HepG2 (cell line): ENCODE results near the gene NT5C. TPM values are rescaled to one million over a fixed set of nuclear protein-coding genes. Genes with fewer than 3 reads are reported as not detected.

ENCODE experiments used
- ATAC-seq: fragments of 200-7000 bp; cut with Tn5 transposase; 3 replicates; pipeline ENCODE4 v1.9.1; 2020; ENCODE audit warnings: mild to moderate bottlenecking, moderate library complexity
- BruUV-seq: library from RNA; stranded (reverse); fragments of 400-500 nt; replicated peaks from 2 replicates; lab custom pipeline; 2021; lab: Mats Ljungman, UMichigan
- CTCF ChIA-PET: fragments of 300-600 bp; formaldehyde crosslinking; extraction: SDS; loops from one replicate; lab custom pipeline; 2021; ENCODE audit warnings: low total read pairs, inconsistent platforms, low intra/inter-chr PET ratio; lab: Yijun Ruan, JAX
- POLR2A ChIA-PET: fragments of 350-600 bp; sonication (Branson Sonifier 250); formaldehyde crosslinking; loops from one replicate; lab custom pipeline; 2020; ENCODE audit warnings: antibody characterized with exemption, inconsistent platforms; lab: Yijun Ruan, JAX
- DNase-seq: peaks from one replicate; pipeline ENCODE4 v3.0.0-alpha.2; 2015; ENCODE audit warnings: low spot score
- FAIRE-seq: peaks from 3 replicates; lab custom pipeline; 2011; peaks lifted over from hg19 to GRCh38; lab: Jason Lieb, UNC
- H2AFZ ChIP-seq: one replicate; pipeline ENCODE4 v1.6.1; 2011; ENCODE audit warnings: low read length, inconsistent platforms
- H3K27ac ChIP-seq: fragments of 300-600 bp; 3 replicates; pipeline ENCODE4 v1.8.0; 2011; ENCODE audit warnings: mixed run types, mild to moderate bottlenecking, mixed read lengths, low read length, inconsistent platforms; ENCODE audit not compliant: insufficient read depth; ENCODE audit errors: extremely low read length
- H3K27me3 ChIP-seq, 2 experiments: fragments of 200-600 bp in 1 of 2; 2 replicates in 1 of 2; 3 replicates in 1 of 2; pipeline versions ENCODE4 v1.6.0 to v1.8.0; 2011; ENCODE audit warnings: low read length in 2 of 2, mild to moderate bottlenecking in 2 of 2, moderate library complexity in 2 of 2, inconsistent platforms in 1 of 2; ENCODE audit not compliant: insufficient read depth in 2 of 2, control insufficient read depth in 1 of 2
- H3K36me3 ChIP-seq, 2 experiments: fragments of 200-600 bp in 1 of 2; replicated peaks in 1 of 2; 2 replicates in 1 of 2; 3 replicates in 1 of 2; pipeline versions ENCODE4 v1.5.1 to v1.8.0; 2011; ENCODE audit warnings: low read length in 2 of 2, inconsistent platforms in 1 of 2; ENCODE audit not compliant: insufficient read depth in 2 of 2, control insufficient read depth in 1 of 2
- H3K4me1 ChIP-seq: 2 replicates; pipeline ENCODE4 v1.5.1; 2012; ENCODE audit warnings: low read length, inconsistent platforms; ENCODE audit not compliant: insufficient read depth
- H3K4me2 ChIP-seq: 2 replicates; pipeline ENCODE4 v1.6.0; 2011; ENCODE audit warnings: low read depth, low read length, inconsistent platforms
- H3K4me3 ChIP-seq, 3 experiments: fragments of 200-600 bp in 1 of 3; sonication (generic), shearing (Covaris generic) in 1 of 3; replicated peaks in 1 of 3; 2 replicates each; pipeline ENCODE4 v1.5.1; 2011 to 2016; ENCODE audit warnings: low read length in 3 of 3, inconsistent platforms in 2 of 3, low read depth in 2 of 3, mild to moderate bottlenecking in 2 of 3, control low read depth in 1 of 3, mixed read lengths in 1 of 3; ENCODE audit not compliant: insufficient read depth in 1 of 3
- H3K79me2 ChIP-seq: one replicate; pipeline ENCODE4 v1.6.1; 2011; ENCODE audit warnings: low read length, inconsistent platforms; ENCODE audit not compliant: insufficient read depth
- H3K9ac ChIP-seq: 2 replicates; pipeline ENCODE4 v1.6.0; 2011; ENCODE audit warnings: mild to moderate bottlenecking, low read depth, low read length, inconsistent platforms; ENCODE audit not compliant: insufficient read depth
- H3K9me3 ChIP-seq: 2 replicates; pipeline ENCODE4 v1.5.1; 2012; ENCODE audit warnings: mild to moderate bottlenecking, low read length
- H4K20me1 ChIP-seq: 2 replicates; pipeline ENCODE4 v1.6.0; 2011; ENCODE audit warnings: inconsistent platforms, mild to moderate bottlenecking, low read length, moderate library complexity; ENCODE audit not compliant: insufficient read depth
- BORCS8-MEF2B ChIP-seq: sonication (generic); formaldehyde crosslinking; IDR thresholded peaks from 2 replicates; pipeline ENCODE4 v1.8.0; 2022; ENCODE audit warnings: mild to moderate bottlenecking, missing genetic modification reagents
- CBX5 ChIP-seq: sonication (generic); formaldehyde crosslinking; IDR thresholded peaks from 2 replicates; pipeline ENCODE4 v1.4.0; 2020; ENCODE audit warnings: missing genetic modification reagents, borderline replicate concordance
- HOXA9 ChIP-seq: sonication (generic); formaldehyde crosslinking; IDR thresholded peaks from 2 replicates; pipeline ENCODE4 v1.8.1; 2022; ENCODE audit warnings: missing genetic modification reagents, mild to moderate bottlenecking, moderate library complexity, borderline replicate concordance
- PBX3 ChIP-seq: sonication (generic); formaldehyde crosslinking; IDR thresholded peaks from 2 replicates; pipeline ENCODE4 v1.8.1; 2023; ENCODE audit warnings: missing genetic modification reagents, inconsistent platforms, borderline replicate concordance
- SAP130 ChIP-seq: IDR thresholded peaks from 2 replicates; pipeline ENCODE4 v1.6.1; 2016; ENCODE audit warnings: low read depth
- ZFAT ChIP-seq: sonication (generic); formaldehyde crosslinking; conservative IDR thresholded peaks from 2 replicates; pipeline ENCODE4 v1.8.1; 2023; ENCODE audit warnings: missing genetic modification reagents, inconsistent platforms
- ZNF326 ChIP-seq: sonication (generic); formaldehyde crosslinking; IDR thresholded peaks from 2 replicates; pipeline ENCODE4 v1.4.0; 2020; ENCODE audit warnings: missing genetic modification reagents, borderline replicate concordance
- ZNF501 ChIP-seq: sonication (generic); formaldehyde crosslinking; IDR thresholded peaks from 2 replicates; pipeline ENCODE4 v1.5.1; 2020; ENCODE audit warnings: mild to moderate bottlenecking, moderate library complexity, missing genetic modification reagents
- ZNF550 ChIP-seq: sonication (generic); formaldehyde crosslinking; IDR thresholded peaks from 2 replicates; pipeline ENCODE4 v1.4.0; 2020; ENCODE audit warnings: mild to moderate bottlenecking, missing genetic modification reagents, borderline replicate concordance
- ZNF703 ChIP-seq: sonication (generic); formaldehyde crosslinking; IDR thresholded peaks from 2 replicates; pipeline ENCODE4 v1.5.1; 2020; ENCODE audit warnings: missing genetic modification reagents, mild to moderate bottlenecking, moderate library complexity, borderline replicate concordance
- ZNF724P ChIP-seq: sonication (generic); formaldehyde crosslinking; IDR thresholded peaks from 2 replicates; pipeline ENCODE4 v1.8.0; 2022; ENCODE audit warnings: missing genetic modification reagents, borderline replicate concordance
- ZSCAN9 ChIP-seq: IDR thresholded peaks from 2 replicates; pipeline ENCODE4 v1.6.1; 2016; ENCODE audit warnings: borderline replicate concordance
- WGBS: methylation state at CpG from one replicate; pipeline ENCODE4 v1.1.6; 2017; ENCODE audit warnings: low lambda C conversion rate; 5-methylcytosine and 5-hydroxymethylcytosine counted together
- in situ Hi-C: cut with HindIII; loops from 2 replicates; pipeline ENCODE4 v1.10.0; 2017; ENCODE audit warnings: low pct_unique_long_range_greater_than_20kb; ENCODE audit not compliant: extremely low pct_ligation_motif_present
- intact Hi-C: fragments of 100-400 bp; cut with micrococcal nuclease; formaldehyde crosslinking; loops from one replicate; pipeline ENCODE4 v1.10.0; 2022; ENCODE audit not compliant: unreplicated experiment
- polyA plus RNA-seq, 8 experiments: library from polyadenylated mRNA; depleted of rRNA in 3 of 8; stranded (reverse) in 7 of 8; unstranded in 1 of 8; fragments of >200 nt; fragmentation: Illumina TruSeq in 4 of 8; extraction: Trizol in 4 of 8; gene quantifications; 2 replicates each; pipeline versions ENCODE4 v1.2.1 to v1.2.3, GENCODE V29; 2011 to 2016; ENCODE audit warnings: low read depth in 4 of 8, missing spikeins in 1 of 8, mixed read lengths in 1 of 8; ENCODE audit not compliant: insufficient read depth in 1 of 8
- total RNA-seq, 5 experiments: library from RNA; depleted of rRNA; stranded (reverse); fragments of >200 nt; fragmentation: Illumina TruSeq; extraction: Trizol; gene quantifications; 2 replicates each; pipeline ENCODE4 v1.2.3, GENCODE V29; 2016; ENCODE audit warnings: low read depth in 1 of 5
- TF ChIP-seq, protein P1 (sequence below): sonication (generic); formaldehyde crosslinking; IDR thresholded peaks from 2 replicates; pipeline ENCODE4 v1.4.0; 2020; ENCODE audit warnings: missing genetic modification reagents; ENCODE audit errors: not compliant biosample characterization
- TF ChIP-seq, protein P2 (sequence below): sonication (generic); formaldehyde crosslinking; IDR thresholded peaks from 2 replicates; pipeline ENCODE4 v1.4.0; 2020; ENCODE audit warnings: low read depth, mild to moderate bottlenecking, missing genetic modification reagents
- TF ChIP-seq, protein P3 (sequence below): sonication (generic); formaldehyde crosslinking; IDR thresholded peaks from 2 replicates; pipeline ENCODE4 v1.5.0; 2020; ENCODE audit warnings: mild to moderate bottlenecking, missing genetic modification reagents

NT5C gene
- total and polyA plus RNA-seq, 2 of the 13 experiments (the other 11 are each of a cell fraction or from before 2014, with no cell fraction given) = 42.8 to 48.6 TPM

- no peak for TF ChIP-seq HOXA9
- TF ChIP-seq ZNF550 (CRISPR knock-in tag) = no peak
- no peak for TF ChIP-seq ZNF326 (CRISPR knock-in tag)
- TF ChIP-seq ZFAT (CRISPR knock-in tag) = no peak
Observed at GRCh38 chr17:75087558-75088453, 43.7 kb downstream of the NT5C start, which contains the start of gene SLC16A5 (continued).

GRCh38 chr17:75087182-75087557 lies 44.4 kb downstream of the NT5C start:
- H3K4me2 ChIP-seq = peak overlapping the region; percentile 90
- H4K20me1 ChIP-seq = no peaks in the 10 kb centered on the region; the same call in 1 of the 2 replicates
- peaks cover 97% of the 10 kb centered on the region for H3K4me1 ChIP-seq
- H3K9ac ChIP-seq = peak overlapping the region; percentile 66
- in situ Hi-C loops = no loop called here
- ATAC-seq (no peak), DNase-seq (no peak), FAIRE-seq (no peak)
- no peaks in the 10 kb centered on the region for H3K36me3 ChIP-seq
- peak overlapping the region; percentile 57 to 76 (median 68) for H3K4me3 ChIP-seq
- H3K27me3 ChIP-seq = peaks cover 0 to 12% of the 10 kb centered on the region in 2 experiments; a peak in 2 of 5 replicates
- 43% methylated on average over 12 of the region's 12 CpGs for WGBS
- no peak overlapping the region for H2AFZ ChIP-seq
- no TSS peak for BruUV-seq
- no peaks in the 10 kb centered on the region for H3K79me2 ChIP-seq
- peak overlapping the region; percentile 63 for H3K27ac ChIP-seq
- ChIA-PET CTCF (interaction anchor here (2.2 kb wide), 1 partner anchor 19 kb away, joined by 7 read pairs; no protein-coding TSS in a partner anchor), POLR2A (interaction anchor here (0.7 to 3.8 kb wide), 13 partner anchors 8 to 202 kb away, joined by 3 to 20 read pairs (median 12); partner anchors contain the start of genes ARMC7, MRPL58 and SLC25A19)
- intact Hi-C loops = loop anchor here (2.0 to 5.0 kb wide), 2 partner anchors 40 to 52 kb away; partner anchors contain the start of genes ATP5PD and KCTD2
- H3K9me3 ChIP-seq = no peaks in the 10 kb centered on the region
- TF ChIP-seq CBX5 (CRISPR knock-in tag) = no peak
- no peak for TF ChIP-seq ZSCAN9 (CRISPR knock-in tag)
- TF ChIP-seq BORCS8-MEF2B (CRISPR knock-in tag) = no peak
- 0 out of 2 replicates have a peak, but pooled peaks have one; percentile 6 for TF ChIP-seq ZNF703
- TF ChIP-seq, protein P1, sequence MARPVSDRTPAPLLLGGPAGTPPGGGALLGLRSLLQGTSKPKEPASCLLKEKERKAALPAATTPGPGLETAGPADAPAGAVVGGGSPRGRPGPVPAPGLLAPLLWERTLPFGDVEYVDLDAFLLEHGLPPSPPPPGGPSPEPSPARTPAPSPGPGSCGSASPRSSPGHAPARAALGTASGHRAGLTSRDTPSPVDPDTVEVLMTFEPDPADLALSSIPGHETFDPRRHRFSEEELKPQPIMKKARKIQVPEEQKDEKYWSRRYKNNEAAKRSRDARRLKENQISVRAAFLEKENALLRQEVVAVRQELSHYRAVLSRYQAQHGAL (CRISPR knock-in tag) = no peak
- peak; percentile 7 for TF ChIP-seq ZNF501 (CRISPR knock-in tag)
- no peak for TF ChIP-seq ZNF326 (CRISPR knock-in tag)
- no peak for TF ChIP-seq ZNF724P (CRISPR knock-in tag)
- TF ChIP-seq, protein P2, sequence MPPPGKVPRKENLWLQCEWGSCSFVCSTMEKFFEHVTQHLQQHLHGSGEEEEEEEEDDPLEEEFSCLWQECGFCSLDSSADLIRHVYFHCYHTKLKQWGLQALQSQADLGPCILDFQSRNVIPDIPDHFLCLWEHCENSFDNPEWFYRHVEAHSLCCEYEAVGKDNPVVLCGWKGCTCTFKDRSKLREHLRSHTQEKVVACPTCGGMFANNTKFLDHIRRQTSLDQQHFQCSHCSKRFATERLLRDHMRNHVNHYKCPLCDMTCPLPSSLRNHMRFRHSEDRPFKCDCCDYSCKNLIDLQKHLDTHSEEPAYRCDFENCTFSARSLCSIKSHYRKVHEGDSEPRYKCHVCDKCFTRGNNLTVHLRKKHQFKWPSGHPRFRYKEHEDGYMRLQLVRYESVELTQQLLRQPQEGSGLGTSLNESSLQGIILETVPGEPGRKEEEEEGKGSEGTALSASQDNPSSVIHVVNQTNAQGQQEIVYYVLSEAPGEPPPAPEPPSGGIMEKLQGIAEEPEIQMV (CRISPR knock-in tag) = no peak
- TF ChIP-seq PBX3 = no peak
- TF ChIP-seq, protein P3, sequence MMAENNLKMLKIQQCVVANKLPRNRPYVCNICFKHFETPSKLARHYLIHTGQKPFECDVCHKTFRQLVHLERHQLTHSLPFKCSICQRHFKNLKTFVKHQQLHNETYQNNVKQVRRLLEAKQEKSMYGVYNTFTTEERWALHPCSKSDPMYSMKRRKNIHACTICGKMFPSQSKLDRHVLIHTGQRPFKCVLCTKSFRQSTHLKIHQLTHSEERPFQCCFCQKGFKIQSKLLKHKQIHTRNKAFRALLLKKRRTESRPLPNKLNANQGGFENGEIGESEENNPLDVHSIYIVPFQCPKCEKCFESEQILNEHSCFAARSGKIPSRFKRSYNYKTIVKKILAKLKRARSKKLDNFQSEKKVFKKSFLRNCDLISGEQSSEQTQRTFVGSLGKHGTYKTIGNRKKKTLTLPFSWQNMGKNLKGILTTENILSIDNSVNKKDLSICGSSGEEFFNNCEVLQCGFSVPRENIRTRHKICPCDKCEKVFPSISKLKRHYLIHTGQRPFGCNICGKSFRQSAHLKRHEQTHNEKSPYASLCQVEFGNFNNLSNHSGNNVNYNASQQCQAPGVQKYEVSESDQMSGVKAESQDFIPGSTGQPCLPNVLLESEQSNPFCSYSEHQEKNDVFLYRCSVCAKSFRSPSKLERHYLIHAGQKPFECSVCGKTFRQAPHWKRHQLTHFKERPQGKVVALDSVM (CRISPR knock-in tag) = peak; percentile 72
- TF ChIP-seq SAP130 (CRISPR knock-in tag) = no peak
